ENCODE data around the gene NPLOC4.

Gene NPLOC4

DNA sequence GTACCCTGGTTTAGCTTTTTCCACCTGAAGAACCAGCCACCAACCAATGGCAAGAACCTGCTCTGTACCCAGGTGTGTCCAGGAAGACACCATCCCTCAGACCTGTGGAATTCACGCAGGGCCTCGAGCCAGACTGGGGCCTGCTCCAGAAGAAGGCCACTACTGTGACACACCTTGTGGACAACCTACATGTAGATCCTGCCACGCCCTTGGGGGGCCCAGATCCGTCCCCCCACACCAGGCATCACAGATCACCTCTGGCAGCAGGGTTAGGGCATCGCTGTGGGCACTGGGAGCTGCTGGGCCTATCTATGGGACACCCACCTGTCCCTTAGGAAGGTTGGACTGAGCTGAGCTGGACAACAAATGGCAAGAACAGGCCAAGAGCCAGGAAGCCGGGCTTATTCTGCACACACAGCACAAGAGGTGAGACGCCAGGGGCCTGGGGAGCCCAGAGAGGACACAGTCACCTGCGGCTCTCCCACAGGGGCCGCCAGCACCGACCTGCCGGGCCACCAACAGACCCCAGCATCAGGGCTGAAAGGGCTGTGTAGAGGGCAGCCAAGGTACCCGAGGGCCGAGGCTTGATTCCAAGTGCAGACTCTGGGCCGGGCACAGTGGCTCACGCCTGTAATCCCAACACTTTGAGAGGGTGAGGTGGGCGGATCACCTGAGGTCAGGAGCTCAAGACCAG, 92.5 kb downstream of the NPLOC4 start:
- no peak for DNase-seq

DNA sequence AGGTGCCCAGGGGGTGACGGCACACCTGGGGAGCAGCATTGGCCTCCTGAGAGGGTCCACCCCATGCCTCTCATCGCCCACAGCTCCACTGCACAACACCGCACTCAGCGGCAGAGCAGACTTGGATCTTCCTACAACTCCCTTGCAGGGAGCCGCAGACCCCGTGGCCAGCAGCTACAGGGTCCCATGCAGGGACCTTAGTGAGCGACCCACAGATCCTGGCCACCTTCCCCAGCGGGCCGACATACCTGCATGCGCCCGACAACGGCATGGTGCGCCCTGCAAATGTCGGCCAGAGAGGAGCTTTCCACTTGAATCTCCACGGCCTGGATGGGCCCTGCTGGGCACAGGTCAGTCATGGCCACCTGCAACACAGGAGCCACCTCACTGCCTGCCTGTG, 93.2 kb downstream of the NPLOC4 start:
- no peak for DNase-seq

DNA sequence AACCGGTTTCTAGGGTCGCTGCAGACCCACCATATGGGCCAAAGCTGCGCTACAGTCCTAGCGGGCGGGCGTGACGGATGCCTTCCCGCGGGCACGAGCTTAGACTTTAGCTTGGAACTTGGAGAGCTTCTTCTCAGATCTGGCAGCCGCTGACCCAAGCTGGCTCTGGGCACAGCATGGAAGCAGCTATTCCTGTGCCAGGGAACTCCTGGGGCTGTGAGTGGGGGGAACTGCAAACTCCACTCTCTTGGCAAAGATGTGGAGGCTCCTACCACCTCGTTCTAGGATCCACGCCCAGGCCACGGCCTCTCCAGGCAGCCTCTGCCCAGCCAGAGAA, 93.6 kb downstream of the NPLOC4 start:
- no peak for DNase-seq

DNA sequence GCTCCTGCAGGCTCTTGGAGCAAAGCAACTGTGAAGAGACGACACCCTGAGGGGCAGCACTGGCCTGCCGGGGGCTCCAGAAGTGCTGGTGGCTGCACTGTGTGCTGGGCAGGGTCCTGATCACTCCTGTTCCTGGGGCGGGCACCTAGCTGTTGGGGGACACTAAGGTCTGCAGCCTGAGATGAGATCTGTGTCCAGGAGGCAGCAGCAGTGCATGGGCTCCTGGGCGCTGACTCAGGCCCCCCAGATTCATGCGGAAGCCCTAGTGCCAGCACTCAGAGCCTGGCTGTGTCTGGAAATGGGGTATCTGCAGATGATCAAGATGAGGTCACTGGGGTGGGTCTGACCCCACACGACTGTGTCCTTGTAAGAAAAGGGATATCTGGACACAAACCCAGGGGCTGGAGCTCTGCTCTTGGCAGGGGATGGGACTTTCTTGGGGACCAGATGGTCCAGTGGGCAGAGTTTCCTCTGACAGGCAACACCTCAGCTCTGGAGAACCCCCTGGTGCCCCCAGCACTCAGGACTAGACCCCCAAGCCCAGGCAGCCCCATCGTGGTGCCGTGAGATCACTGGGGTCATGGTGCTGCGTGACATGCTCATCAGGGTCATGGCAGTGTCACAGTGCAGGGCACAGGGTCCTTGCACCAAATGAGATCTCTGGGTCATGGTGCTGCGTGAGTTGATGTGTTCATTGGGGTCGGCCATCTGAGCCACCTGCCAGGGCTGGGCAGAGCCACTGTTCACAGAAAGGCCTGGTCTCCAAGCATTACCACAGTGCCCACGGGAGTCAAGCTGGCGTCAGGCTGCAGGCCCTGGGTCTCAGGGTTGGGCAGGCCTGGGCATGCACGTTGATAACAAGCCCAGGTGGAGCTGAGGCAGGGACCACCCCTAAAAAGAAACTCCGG, 94.2 kb downstream of the NPLOC4 start:
- no peak for DNase-seq

DNA sequence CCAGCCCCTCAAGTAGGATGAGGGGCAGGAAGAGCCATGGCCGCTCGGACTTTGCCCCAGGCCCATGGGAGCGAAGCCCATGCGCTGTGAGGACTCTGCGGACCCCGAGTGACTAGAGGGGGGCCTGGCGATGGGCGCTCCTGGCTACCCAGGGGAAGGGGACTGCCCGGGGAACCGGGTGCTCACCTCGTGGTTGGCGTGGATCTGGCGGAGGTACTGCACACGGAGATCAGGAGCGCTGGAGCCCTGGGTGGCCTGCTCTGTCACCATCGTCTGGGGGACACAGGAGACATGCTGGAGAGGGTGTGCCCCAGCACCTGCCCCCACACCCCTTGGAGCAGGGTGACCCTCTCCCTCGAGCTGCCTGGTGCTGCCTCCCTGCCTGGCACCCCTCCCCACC, 95.8 kb downstream of the NPLOC4 start:
- no peak for DNase-seq

DNA sequence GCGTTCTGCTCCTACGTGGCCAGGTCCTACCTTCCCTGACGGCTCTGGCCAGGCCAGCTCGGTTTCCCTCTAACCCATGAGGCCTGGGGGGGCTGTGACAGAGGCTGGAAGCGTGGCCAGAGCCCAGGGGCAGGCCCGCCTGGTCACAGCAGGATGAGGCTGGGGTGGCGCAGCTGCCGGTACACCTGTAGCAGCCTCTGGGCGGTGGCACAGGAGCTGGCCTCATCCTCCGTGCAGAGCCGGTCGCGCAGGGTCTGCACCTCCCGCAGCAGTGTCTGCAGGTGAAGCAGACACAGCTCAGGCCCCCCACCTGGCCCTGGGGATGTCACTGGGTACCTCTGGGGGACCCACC, 96.3 kb downstream of the NPLOC4 start:
- no peak for DNase-seq

DNA sequence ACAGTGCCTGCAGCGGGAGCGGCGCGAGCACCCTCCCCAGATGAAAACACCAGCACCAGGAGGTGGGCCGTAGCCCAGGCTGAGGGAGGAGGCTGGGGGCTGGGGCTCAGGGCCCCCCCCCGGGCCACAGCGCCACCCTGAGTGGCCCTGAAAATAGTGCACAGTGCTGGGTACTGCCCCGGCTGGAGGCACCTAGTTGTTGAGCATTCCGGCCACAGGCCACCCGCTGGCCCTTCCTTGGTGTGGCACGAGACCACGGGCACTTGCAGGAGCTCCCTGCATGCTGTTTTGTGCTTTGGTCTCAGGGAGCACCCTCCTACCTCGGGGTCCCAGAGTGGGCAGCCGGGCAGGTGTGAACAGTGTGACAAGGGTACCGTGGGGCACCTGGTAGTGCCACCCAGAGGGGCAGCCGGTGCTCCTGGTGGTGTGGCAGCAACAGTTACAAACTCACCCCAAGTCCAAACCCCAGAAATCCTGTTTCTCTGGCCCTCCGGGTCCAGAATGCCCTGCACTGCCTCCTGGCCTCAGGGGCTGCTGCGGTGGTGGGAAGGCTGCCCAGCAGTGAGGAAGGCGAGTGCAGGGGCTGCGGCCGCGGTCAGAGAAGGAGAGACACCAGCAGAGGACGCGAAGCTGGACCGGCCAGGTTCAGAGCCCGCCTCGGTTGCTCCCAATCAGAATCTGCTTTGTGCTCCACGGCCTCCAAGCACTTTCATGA, 96.8 kb downstream of the NPLOC4 start:
- no peak for DNase-seq

DNA sequence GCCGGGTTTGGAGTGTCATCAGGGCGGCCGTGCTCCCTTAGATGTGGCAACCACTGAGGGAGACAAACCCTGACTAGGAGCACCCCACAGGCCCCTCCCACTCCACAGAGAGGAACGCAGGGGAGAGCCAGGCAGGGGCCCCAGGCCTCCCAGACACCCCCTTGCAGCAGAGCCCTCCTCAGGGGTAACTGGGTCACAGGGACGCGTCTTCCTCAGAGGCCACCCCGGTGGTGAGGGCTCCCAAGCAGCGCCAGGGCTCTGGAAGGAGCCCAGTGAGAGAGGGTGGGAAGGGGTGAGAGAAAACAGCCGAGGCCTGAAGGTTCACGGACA, 97.4 kb downstream of the NPLOC4 start:
- DNase-seq, result no peak

DNA sequence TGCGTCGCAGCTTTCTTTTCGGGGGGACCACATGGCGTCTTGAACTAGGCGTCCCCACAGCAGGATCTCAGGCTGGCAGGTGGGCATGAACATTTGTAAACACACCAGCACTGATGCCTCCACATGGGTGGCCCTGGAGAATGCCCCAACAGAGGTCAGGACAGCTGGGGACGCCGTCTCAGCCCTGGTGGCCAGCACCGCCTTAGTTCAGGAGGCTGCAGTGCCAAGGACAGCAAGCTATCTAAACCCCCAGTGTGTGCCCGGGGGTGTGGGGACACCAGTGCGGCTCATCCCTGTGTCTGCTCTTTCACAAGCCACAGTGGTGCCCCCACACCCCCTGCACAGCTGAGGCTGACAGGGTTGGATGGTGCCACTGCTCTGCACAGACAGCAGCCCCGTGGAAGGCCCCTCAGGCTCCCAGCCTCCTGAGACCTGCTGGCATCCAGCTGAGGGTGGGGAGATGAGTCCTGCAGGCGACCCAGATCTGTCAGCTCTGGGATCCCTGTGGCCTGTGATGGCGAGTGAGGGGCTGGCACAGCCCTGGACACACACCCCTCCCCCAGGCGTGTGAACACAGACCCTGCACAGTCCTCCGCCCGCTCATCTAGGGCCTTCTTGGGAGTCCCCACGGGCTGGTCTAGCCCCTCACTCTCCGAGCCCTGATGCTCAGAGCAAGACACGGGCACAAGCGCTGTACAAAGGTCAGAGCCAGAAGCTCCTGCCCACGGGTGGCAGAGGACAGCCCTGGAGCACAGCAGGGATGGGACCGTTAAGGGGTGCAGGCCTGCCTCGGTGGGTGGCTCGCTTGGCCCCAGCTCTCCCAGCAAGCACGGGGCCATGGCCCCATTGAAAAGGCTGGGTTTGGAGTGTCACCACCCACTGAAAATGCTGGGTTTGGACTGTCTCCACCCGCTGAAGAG, 98.0 kb downstream of the NPLOC4 start:
- DNase-seq, result no peak

DNA sequence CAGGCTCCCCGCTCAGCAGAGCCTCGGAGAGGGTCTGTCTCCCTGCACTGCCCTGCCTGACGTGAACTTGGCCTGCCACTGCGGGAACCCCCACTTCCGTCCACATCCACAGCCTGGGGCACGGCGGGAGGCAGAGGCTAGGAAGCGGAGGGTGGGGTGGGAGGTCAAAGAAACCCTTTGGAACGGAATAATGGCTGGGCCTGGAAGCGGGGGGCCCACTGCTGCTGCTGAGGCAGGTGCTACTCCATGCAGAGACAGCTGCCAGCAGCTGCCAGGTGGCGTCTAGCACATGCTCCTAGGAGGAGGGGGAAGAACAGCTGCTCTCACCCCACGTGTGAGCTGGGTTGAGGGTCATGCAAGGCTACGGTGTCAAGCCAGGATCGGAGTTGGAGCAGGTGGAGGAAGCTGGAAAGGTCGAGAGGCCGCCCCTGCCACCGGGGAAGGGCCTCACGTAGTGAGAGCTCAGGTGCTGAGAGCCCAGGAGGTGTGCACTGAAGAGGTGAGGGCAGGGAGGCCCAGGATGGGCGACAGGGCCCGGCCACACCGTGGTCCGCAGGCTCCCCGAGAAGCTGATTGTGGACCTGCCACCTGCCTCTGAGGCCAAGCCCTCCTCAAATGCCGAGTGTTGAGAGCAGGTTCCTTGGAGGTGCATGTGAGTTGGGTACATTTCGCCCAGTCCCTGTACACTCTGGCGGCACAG, 98.9 kb downstream of the NPLOC4 start:
- DNase-seq, result no peak

DNA sequence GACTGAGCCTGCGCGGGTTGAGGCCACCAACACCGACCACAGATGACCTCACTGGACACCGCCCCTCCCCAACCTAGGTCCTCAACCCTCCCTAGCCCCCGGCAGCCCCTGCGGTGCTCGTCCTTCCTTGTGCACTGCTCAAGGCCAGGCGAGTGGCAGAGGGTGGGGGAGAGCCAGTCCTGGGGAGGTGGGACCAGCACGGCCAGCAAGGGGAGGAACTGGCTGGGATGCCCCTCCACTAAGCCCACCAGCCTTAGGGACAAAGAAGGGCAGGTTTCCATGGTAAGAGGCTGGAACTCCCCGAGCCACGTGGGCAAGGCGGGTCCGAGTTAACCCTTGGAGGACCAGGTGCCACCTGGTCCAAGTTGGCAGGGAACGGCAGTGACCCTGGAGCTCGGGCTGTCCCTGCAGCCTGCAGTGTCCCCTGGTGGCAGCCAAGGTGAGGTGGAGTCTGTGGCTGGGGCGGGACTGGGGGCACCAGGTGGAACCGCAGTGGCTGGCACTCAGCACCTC, 99.5 kb downstream of the NPLOC4 start:
- DNase-seq, result no peak

DNA sequence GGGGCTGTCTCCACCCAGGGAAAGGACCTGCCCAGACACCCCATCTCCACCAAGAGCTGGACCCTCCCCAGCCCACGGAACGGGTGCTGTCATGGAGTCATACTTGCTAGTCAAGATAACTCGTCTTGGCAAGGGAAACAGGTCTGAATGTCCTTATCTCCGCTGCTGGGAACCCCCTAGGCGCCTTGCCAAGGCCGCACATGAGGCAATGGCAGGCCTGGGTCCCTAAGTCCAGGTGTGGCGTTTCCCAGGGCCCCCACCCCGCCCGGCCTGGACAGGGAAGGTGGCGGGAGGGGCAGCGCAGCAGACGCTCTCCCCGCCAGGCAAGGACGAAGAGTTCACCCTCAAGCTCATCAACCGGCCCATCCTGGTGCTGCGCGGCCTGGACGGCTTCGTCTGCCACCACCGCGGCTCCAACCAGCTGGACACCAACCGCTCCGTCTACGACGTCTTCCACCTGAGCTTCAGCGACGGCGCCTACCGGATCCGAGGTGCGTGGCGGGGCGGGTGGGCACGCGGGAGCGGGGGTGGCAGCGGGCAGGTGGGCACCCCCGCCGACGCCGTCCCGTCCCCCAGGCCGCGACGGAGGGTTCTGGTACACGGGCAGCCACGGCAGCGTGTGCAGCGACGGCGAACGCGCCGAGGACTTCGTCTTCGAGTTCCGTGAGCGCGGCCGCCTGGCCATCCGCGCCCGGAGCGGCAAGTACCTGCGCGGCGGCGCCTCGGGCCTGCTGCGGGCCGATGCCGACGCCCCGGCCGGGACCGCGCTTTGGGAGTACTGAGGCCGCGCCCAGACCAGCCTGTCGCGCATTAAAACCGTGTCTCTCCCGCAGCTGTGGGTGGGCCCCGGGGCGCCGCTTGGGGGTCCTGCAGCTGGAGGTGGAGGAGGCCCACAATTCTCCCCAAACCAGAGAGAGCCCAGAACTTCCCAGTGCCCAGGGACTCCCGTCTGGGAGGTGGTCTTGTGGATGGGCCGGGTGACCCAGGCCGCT, 100.3 kb downstream of the NPLOC4 start:
- DNase-seq, result no peak

DNA sequence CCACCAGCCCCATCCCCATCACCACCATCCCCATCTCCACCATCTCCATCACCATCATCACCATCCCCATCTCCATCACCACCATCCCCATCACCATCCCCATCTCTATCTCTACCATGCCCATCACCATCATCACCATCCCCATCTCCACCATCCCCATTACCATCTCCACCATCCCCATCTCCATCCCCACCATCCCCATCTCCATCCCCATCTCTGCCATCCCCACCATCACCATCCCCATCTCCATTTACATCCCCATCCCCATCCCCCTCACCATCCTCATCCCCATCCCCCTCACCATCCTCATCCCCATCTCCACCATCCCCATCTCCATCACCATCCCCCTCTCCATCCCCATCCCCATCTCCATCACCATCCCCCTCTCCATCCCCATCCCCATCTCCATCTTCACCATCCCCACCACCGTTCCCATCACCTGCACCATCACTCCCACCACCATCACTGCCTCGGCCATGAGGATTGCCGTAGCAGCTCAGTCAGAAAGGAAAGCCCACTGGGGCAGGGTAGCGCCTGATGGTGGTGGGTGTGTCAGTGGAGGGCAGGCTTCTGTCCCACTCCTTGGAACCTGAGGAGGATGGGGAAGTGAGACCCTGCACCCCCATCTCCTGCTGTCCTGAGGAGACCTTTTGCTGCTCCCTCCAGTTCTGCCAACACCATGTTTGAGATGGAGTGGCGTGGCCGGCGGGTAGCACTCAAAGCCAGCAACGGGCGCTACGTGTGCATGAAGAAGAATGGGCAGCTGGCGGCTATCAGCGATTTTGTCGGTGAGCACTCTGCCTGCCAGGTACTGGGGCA, 101.2 kb downstream of the NPLOC4 start:
- no peak for DNase-seq

DNA sequence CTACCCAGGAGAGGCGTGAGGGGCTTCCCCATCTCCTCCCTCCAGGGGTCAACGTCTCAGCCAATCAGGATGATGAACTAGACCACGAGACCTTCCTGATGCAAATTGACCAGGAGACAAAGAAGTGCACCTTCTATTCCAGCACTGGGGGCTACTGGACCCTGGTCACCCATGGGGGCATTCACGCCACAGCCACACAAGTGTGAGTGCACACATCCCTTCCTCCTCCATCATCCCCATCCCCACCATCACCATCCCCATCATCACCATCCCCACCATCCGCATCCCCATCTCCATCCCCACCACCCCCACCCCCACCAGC, 101.9 kb downstream of the NPLOC4 start:
- DNase-seq, result no peak

DNA sequence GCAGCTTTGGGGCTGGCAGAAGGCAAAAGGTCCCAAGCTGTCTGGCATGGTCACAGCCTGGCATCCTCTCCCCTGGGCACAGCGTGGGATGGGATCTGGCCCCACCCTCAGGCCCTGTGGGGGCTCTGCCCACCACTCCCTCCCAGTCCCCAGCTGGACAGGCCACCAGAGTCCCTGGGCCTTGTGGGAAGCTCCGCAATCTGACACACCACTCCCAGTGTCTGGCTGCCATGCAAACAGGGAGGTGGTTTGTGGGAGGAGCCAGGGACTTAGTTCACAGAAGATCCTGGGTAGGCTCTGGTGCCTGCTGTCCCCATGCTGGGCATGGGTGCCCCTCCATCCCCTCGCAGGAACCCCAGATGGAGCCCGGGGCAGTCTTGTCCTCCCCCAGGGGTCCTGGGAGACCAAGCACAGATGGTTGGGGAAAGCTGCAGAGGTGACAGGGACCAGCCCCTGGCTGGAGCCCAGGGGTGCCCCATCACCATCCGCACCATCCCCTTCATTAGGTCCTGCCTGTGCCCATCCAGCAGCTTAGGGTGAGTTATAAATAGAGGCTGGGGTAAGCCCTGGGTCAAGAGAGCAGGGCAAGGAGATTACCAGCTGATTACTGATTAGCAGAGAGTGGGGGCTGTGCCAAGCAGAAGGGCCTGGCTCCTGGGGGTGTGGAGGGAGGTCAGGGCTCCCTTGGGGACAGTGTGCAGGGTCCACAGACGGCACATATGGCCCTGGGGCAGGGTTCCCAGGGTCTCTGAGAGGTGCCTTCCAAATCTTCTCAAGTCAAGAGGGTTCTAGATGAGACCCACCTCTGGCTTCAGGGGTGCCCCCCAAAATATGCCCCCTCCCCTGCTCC, 102.5 kb downstream of the NPLOC4 start:
- DNase-seq, result no peak

DNA sequence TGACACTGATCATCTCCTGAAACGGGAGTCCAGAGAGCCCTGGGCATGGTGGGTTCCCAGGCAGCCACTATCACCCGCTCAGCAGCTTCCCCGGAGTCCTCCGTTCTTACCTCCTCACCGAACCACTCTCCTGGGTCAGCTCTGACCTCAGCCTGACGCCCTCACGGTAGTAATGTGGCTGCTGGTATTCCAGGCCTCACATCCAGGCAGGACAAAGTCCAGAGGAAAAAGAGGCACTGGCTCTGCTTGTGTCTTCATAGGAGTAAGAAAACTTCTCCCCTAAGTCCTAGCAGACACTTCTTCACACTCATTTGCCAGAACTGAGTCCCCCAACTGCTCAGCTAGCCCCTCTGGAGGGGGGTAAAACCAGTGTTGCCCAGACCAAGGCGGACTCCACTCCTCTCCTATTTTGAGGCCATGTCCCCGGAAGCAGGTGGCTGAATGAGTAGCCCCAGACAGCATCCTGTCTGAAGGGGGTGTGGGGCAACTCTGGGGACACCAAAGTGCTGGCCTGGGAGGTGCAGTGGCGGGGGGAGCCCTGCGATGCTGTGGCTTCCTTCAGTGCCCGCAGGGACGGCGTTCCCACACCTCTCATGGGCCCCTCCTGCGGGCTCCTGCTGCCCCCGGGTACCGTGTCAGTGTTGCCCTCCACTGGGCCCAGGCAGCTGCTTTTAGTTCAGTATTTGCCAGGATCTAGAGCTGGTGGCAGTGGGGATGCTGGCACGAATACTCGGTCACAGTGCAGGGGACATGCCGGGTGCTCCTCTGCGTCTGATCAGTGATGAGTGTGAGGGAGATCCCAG, 103.4 kb downstream of the NPLOC4 start:
- no peak for DNase-seq

DNA sequence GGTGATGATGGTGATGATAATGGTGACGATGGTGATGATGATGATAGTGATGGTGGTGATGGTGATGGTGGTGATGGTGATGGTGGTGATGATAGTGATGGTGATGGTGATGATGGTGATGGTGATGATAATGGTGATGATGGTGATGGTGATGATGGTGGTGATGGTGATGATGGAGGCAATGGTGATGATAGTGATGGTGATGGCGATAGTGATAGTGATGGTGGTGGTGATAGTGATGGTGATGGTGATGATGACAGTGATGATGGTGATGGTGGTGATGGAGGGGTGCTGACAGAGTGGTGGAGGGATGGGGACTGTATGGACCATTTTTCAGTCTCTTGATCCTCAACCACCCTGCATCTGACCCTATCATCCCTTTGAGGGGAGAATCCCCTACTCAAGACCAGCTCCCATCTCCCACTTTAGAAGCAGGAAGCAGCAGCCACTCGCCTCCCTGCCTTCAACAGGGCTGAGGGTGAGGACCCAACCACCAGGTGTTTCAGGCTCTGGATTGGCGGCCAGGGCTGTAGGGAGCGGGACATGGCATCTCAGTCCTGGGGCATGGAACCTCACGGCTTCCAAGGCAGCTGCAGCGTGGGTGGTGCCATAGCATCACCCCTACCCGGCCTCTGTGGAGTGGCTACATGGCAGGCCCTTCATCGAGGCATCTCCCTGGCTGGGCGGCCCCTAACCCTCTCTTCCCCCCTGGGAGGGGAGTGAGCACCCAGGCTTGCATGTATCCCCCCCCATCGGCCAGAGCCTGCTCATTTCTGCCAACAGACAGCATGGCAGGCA, 104.2 kb downstream of the NPLOC4 start:
- DNase-seq, result no peak
